Mesendoderm (in vitro differentiated cells): ENCODE measurements around the gene NELFCD.

Experiments used
- DNase-seq: peaks from one replicate; pipeline ENCODE4 v3.0.0; 2013
- H2AK5ac ChIP-seq: 2 replicates; pipeline ENCODE4 v1.6.1; 2013; ENCODE audit warnings: low read length, inconsistent platforms
- H2BK120ac ChIP-seq: 2 replicates; pipeline ENCODE4 v1.6.1; 2013; ENCODE audit warnings: low read depth, mild to moderate bottlenecking, low read length, moderate library complexity, mixed read lengths
- H2BK15ac ChIP-seq: replicated peaks from 2 replicates; pipeline ENCODE4 v1.6.1; 2013; ENCODE audit warnings: low read depth, mild to moderate bottlenecking, moderate library complexity
- H2BK5ac ChIP-seq: 2 replicates; pipeline ENCODE4 v1.6.1; 2013; ENCODE audit warnings: low read length, inconsistent platforms
- H3K18ac ChIP-seq: 2 replicates; pipeline ENCODE4 v1.6.1; 2013; ENCODE audit warnings: mild to moderate bottlenecking, low read length, mixed read lengths
- H3K23ac ChIP-seq: one replicate; pipeline ENCODE4 v1.6.1; 2013; ENCODE audit warnings: low read length
- H3K27ac ChIP-seq: 2 replicates; pipeline ENCODE4 v1.5.1; 2013; ENCODE audit warnings: low read depth, mild to moderate bottlenecking, inconsistent platforms, low read length, moderate library complexity
- H3K27me3 ChIP-seq: 2 replicates; pipeline ENCODE4 v1.6.1; 2013; ENCODE audit warnings: low read length, control low read depth, mild to moderate bottlenecking, inconsistent platforms; ENCODE audit not compliant: insufficient read depth, poor library complexity
- H3K36me3 ChIP-seq: 2 replicates; pipeline ENCODE4 v1.6.1; 2013; ENCODE audit warnings: low read length, inconsistent platforms; ENCODE audit not compliant: control insufficient read depth, insufficient read depth
- H3K4ac ChIP-seq: one replicate; pipeline ENCODE4 v1.6.1; 2013; ENCODE audit warnings: low read depth, mild to moderate bottlenecking, low read length, moderate library complexity
- H3K4me1 ChIP-seq: 2 replicates; pipeline ENCODE4 v1.6.1; 2013; ENCODE audit warnings: low read depth, low read length, inconsistent platforms; ENCODE audit not compliant: control insufficient read depth
- H3K4me2 ChIP-seq: 2 replicates; pipeline ENCODE4 v1.6.1; 2013; ENCODE audit warnings: low read length
- H3K4me3 ChIP-seq: 2 replicates; pipeline ENCODE4 v1.5.1; 2013; ENCODE audit warnings: mild to moderate bottlenecking, low read length
- H3K56ac ChIP-seq: one replicate; pipeline ENCODE4 v1.6.1; 2013; ENCODE audit warnings: low read length
- H3K79me1 ChIP-seq: 2 replicates; pipeline ENCODE4 v1.6.1; 2013; ENCODE audit warnings: low read length, inconsistent platforms
- H3K79me2 ChIP-seq: 2 replicates; pipeline ENCODE4 v1.6.1; 2013; ENCODE audit warnings: mild to moderate bottlenecking, low read length; ENCODE audit not compliant: control insufficient read depth, insufficient read depth
- H3K9ac ChIP-seq: 2 replicates; pipeline ENCODE4 v1.6.1; 2013; ENCODE audit warnings: low read length, inconsistent platforms
- H4K5ac ChIP-seq: one replicate; pipeline ENCODE4 v1.6.1; 2013; ENCODE audit warnings: low read length
- H4K8ac ChIP-seq: one replicate; pipeline ENCODE4 v1.6.1; 2013; ENCODE audit warnings: low read depth, mild to moderate bottlenecking, control low read depth, low read length, moderate library complexity
- WGBS: extraction: QIAGEN DNeasy Blood & Tissue Kit; methylation state at CpG from one replicate; pipeline ENCODE4 v1.1.7; 2013; ENCODE audit warnings: low lambda C conversion rate, missing lambda C conversion rate; ENCODE audit not compliant: insufficient coverage; ENCODE audit errors: extremely low coverage; 5-methylcytosine and 5-hydroxymethylcytosine counted together

NELFCD gene

DNA sequence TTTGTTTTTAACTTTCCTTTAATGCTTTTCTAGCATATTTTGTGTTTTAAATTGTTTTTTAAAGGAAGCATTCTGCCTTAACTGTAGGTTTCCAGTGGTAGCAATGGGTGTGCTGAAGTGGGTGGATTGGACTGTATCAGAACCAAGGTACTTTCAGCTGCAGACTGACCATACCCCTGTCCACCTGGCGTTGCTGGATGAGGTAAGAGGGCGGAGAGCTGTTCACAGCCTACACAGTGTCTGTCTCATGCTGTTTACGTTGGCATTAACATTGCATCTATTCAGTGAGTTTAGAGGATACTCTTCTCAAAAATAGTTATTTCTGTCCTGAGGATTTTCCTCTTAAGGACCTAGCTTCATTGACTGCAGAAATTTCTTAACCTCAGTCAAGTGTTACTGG, 11.9 kb downstream of the NELFCD start:
- no peak overlapping the region for H3K9ac ChIP-seq

GRCh38 chr20:58993332-58994248, 12.5 kb downstream of the NELFCD start:
- no peak overlapping the region for H3K27ac ChIP-seq
- no peak overlapping the region for H3K4me2 ChIP-seq
- no peak overlapping the region for H3K4ac ChIP-seq
- no peak overlapping the region for H2BK120ac ChIP-seq
- no peak overlapping the region for H3K4me3 ChIP-seq
- H3K18ac ChIP-seq = no peak overlapping the region
- no peak overlapping the region for H2AK5ac ChIP-seq
- no peaks in the 10 kb centered on the region for H3K27me3 ChIP-seq
- no CpG with 5 or more reads among the region's 23 CpGs for WGBS
- no peak overlapping the region for H2BK5ac ChIP-seq
- peaks cover 32% of the 10 kb centered on the region for H3K36me3 ChIP-seq
- no peaks in the 10 kb centered on the region for H3K4me1 ChIP-seq
- no peak overlapping the region for H3K9ac ChIP-seq
- H3K79me1 ChIP-seq = no peaks in the 10 kb centered on the region
- no peak for DNase-seq
- no peak overlapping the region for H3K56ac ChIP-seq
- no peak overlapping the region for H4K8ac ChIP-seq
- H2BK15ac ChIP-seq = no peak overlapping the region
- no peak overlapping the region for H3K23ac ChIP-seq
- no peak overlapping the region for H4K5ac ChIP-seq
- no peaks in the 10 kb centered on the region for H3K79me2 ChIP-seq

More for the DNA sequence above, 11.9 kb downstream of the NELFCD start:
- Histone ChIP-seq H3K4me2 (no peak overlapping the region), H4K8ac (no peak overlapping the region), H4K5ac (no peak overlapping the region), H3K23ac (no peak overlapping the region), H2BK5ac (no peak overlapping the region), H3K4ac (no peak overlapping the region), H2BK120ac (no peak overlapping the region), H2BK15ac (no peak overlapping the region), H2AK5ac (no peak overlapping the region), H3K79me2 (no peaks in the 10 kb centered on the region), H3K4me3 (no peak overlapping the region), H3K56ac (no peak overlapping the region), H3K4me1 (no peaks in the 10 kb centered on the region), H3K79me1 (no peaks in the 10 kb centered on the region), H3K36me3 (peaks cover 36% of the 10 kb centered on the region), H3K27ac (no peak overlapping the region), H3K18ac (no peak overlapping the region), H3K27me3 (no peaks in the 10 kb centered on the region)
- no CpG with 5 or more reads among the region's 3 CpGs for WGBS
- DNase-seq = no peak

- H3K4me1 ChIP-seq = no peaks in the 10 kb centered on the region
- no peak overlapping the region for H2BK5ac ChIP-seq
- no peak for DNase-seq
- no peak overlapping the region for H2AK5ac ChIP-seq
- no peak overlapping the region for H3K9ac ChIP-seq
- no peak overlapping the region for H2BK120ac ChIP-seq
- no peak overlapping the region for H2BK15ac ChIP-seq
- no peak overlapping the region for H3K18ac ChIP-seq
- no peak overlapping the region for H3K4ac ChIP-seq
- WGBS = no CpG with 5 or more reads among the region's 17 CpGs
- no peak overlapping the region for H3K56ac ChIP-seq
- no peak overlapping the region for H4K8ac ChIP-seq
- no peak overlapping the region for H3K27ac ChIP-seq
- H3K36me3 ChIP-seq = peaks cover 29% of the 10 kb centered on the region
- H3K79me2 ChIP-seq = no peaks in the 10 kb centered on the region
- no peaks in the 10 kb centered on the region for H3K79me1 ChIP-seq
- H4K5ac ChIP-seq = no peak overlapping the region
- H3K4me3 ChIP-seq = no peak overlapping the region
- H3K4me2 ChIP-seq = no peak overlapping the region
- no peaks in the 10 kb centered on the region for H3K27me3 ChIP-seq
- H3K23ac ChIP-seq = no peak overlapping the region
Observed at GRCh38 chr20:58994390-58995159, 13.5 kb downstream of the NELFCD start.

DNA sequence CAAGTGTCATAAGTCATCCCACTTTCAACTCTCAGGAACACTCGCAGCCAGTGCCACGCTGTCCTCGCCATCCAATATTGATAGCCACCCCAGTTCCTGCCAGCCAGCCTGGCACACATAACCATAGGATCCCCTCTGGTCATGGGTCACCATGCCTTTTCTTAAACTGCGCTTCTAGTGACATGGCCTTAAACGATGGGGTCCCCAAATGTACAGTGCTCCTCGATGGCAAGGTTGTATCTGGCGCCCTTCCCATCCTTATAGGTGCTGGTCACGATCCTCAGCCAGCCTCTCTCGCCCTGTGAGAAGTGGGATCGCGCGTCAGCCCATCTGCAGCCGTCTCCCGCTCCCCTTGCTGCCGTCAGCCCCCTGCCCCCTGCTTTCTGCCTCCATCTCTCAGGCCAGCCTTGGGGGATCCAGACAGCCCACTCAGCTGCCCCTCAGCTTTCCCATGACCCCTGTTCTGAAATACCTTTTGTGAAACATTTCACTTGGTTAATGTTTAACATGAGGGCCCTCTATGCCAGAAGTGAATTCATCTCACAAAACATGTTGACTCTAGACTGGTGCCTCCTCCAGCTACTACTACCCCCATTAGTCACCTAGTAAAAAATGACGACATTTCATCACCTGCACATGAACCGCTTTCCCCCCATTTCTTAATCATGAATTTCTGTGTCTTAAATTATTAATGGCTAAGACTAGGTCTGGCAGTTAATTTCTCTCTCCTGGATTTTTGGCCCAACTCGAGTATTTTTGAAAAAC, 14.6 kb downstream of the NELFCD start:
- Histone ChIP-seq H4K5ac (no peak overlapping the region), H3K79me2 (no peaks in the 10 kb centered on the region), H3K4ac (no peak overlapping the region), H3K27ac (no peak overlapping the region), H2AK5ac (no peak overlapping the region), H3K56ac (no peak overlapping the region), H3K4me1 (no peaks in the 10 kb centered on the region), H3K9ac (no peak overlapping the region), H4K8ac (no peak overlapping the region), H3K36me3 (peaks cover 26% of the 10 kb centered on the region), H3K4me2 (no peak overlapping the region), H2BK120ac (no peak overlapping the region), H3K23ac (no peak overlapping the region), H3K27me3 (no peaks in the 10 kb centered on the region), H2BK15ac (no peak overlapping the region), H3K4me3 (no peak overlapping the region), H3K18ac (no peak overlapping the region), H3K79me1 (no peaks in the 10 kb centered on the region), H2BK5ac (no peak overlapping the region)
- no CpG with 5 or more reads among the region's 18 CpGs for WGBS
- no peak for DNase-seq

GRCh38 chr20:58996226-58996611, 15.2 kb downstream of the NELFCD start:
- H3K23ac ChIP-seq = no peak overlapping the region
- no peak overlapping the region for H2BK15ac ChIP-seq
- H2BK5ac ChIP-seq = no peak overlapping the region
- no peak overlapping the region for H3K18ac ChIP-seq
- H3K79me2 ChIP-seq = no peaks in the 10 kb centered on the region
- H3K4me2 ChIP-seq = no peak overlapping the region
- no peak overlapping the region for H2AK5ac ChIP-seq
- no peak overlapping the region for H3K27ac ChIP-seq
- DNase-seq = no peak
- H3K4ac ChIP-seq = no peak overlapping the region
- H3K9ac ChIP-seq = no peak overlapping the region
- no peak overlapping the region for H4K8ac ChIP-seq
- H3K4me1 ChIP-seq = no peaks in the 10 kb centered on the region
- H4K5ac ChIP-seq = no peak overlapping the region
- peaks cover 21% of the 10 kb centered on the region for H3K36me3 ChIP-seq
- H3K56ac ChIP-seq = no peak overlapping the region
- no peaks in the 10 kb centered on the region for H3K79me1 ChIP-seq
- no peaks in the 10 kb centered on the region for H3K27me3 ChIP-seq
- H3K4me3 ChIP-seq = no peak overlapping the region
- no peak overlapping the region for H2BK120ac ChIP-seq
- no CpG with 5 or more reads among the region's 12 CpGs for WGBS
